Nephron (organoid): ENCODE results near the gene NR5A1.

Experiments used
- H3K27ac Mint-ChIP-seq, 3 experiments: 2 replicates each; pipeline ENCODE4 v1.8.0; 2020; ENCODE audit warnings: mixed read lengths in 3 of 3, mild to moderate bottlenecking in 2 of 3, moderate library complexity in 1 of 3
- H3K27me3 Mint-ChIP-seq: 2 replicates; pipeline ENCODE4 v1.8.0; 2021; ENCODE audit warnings: low read depth, mild to moderate bottlenecking, moderate library complexity, mixed read lengths
- H3K36me3 Mint-ChIP-seq: 2 replicates; pipeline ENCODE4 v1.8.0; 2020; ENCODE audit warnings: low read depth, mixed read lengths
- H3K4me1 Mint-ChIP-seq: 2 replicates; pipeline ENCODE4 v1.8.0; 2020; ENCODE audit warnings: mixed read lengths
- H3K4me3 Mint-ChIP-seq, 3 experiments: 2 replicates each; pipeline ENCODE4 v1.8.0; 2020; ENCODE audit warnings: mild to moderate bottlenecking in 3 of 3, mixed read lengths in 3 of 3, moderate library complexity in 2 of 3
- H3K9me3 Mint-ChIP-seq: 2 replicates; pipeline ENCODE4 v1.8.0; 2020; ENCODE audit warnings: mixed read lengths
- CTCF ChIP-seq, 3 experiments: fragments of 200-600 bp; sonication (generic); IDR thresholded peaks; one replicate each; pipeline ENCODE4 v1.5.0; 2021; ENCODE audit warnings: antibody characterized with exemption in 3 of 3; ENCODE audit not compliant: unreplicated experiment in 3 of 3

NR5A1 gene

GRCh38 chr9:124469011-124469832, 38.0 kb downstream of the NR5A1 start:
- no peak overlapping the region for H3K27ac Mint-ChIP-seq
- TF ChIP-seq CTCF (IDR thresholded peaks at IDR 0.05; ENCODE audit: unreplicated experiment in 3 of 3), result no peak
- H3K9me3 Mint-ChIP-seq, result no peaks in the 10 kb centered on the region
- H3K4me3 Mint-ChIP-seq, result no peak overlapping the region
- H3K27me3 Mint-ChIP-seq, result peaks cover 37% of the 10 kb centered on the region
- H3K4me1 Mint-ChIP-seq, result no peaks in the 10 kb centered on the region
- no peaks in the 10 kb centered on the region for H3K36me3 Mint-ChIP-seq

DNA sequence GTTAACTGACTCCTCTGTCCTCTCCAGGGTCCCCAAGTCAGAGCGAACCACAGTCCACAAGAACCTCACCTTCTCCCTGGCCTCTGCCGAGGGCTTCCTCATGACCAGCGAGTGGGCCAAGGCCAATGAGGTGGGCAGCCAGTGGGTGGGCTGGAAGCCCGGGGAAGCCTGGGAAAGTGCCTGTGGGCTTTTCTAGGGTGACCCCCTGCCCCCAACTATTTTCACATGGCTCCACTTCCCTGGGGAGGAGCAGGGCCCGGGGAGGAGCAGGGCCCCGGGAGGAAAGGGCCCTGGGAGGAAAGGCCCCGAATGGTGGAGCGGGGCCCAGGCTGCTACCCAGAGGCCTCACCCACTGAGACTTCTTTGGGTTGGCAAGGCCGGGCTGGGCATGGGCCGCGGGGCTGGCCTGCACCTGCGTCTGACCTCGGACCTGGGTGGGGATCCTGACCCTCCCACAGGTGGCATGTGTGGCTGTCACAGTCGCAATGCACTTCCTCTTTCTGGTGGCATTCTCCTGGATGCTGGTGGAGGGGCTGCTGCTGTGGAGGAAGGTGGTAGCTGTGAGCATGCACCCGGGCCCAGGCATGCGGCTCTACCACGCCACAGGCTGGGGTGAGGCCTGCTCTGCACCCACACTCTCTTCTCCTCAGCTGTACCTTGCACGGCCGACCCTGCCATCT, 39.0 kb downstream of the NR5A1 start:
- Mint-ChIP-seq H3K4me3 (no peak overlapping the region), H3K27ac (no peak overlapping the region), H3K9me3 (no peaks in the 10 kb centered on the region), H3K36me3 (no peaks in the 10 kb centered on the region), H3K4me1 (no peaks in the 10 kb centered on the region), H3K27me3 (peaks cover 33% of the 10 kb centered on the region)
- no peak for TF ChIP-seq CTCF (IDR thresholded peaks at IDR 0.05; ENCODE audit: unreplicated experiment in 3 of 3)

DNA sequence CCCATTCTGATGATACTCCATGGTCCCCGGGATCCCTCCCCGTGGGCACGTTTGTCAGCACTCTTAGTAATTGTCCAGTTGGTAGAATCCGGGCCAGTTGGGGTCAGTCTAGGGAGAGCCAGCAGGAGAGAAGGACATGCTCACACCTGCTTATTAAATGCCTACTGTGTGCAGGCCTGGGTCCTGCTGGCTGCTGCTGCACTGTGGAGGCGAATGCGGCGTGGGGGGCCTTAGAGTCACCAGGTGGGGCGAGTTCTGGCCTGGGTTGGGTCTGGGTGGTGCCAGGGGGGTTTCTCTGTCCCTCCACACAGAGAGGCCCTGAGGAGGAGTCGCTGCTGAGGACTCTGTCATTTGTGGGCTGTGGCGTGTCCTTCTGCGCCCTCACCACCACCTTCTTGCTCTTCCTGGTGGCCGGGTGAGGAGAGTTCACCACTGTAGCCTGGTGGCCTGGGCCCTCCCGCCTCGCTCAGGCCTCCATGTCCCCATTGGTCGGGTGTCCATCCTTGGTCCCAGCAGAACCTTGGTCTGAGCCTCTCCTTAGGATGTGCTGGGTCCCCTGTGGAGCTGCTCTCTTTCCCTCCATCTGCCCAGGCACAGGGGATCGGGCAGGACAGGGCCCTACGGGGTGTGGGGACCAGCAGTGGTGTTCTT, 39.7 kb downstream of the NR5A1 start:
- Mint-ChIP-seq H3K27ac (no peak overlapping the region), H3K27me3 (peaks cover 31% of the 10 kb centered on the region), H3K9me3 (peaks cover 2% of the 10 kb centered on the region), H3K4me1 (no peaks in the 10 kb centered on the region), H3K36me3 (no peaks in the 10 kb centered on the region), H3K4me3 (no peak overlapping the region)
- no peak for TF ChIP-seq CTCF (IDR thresholded peaks at IDR 0.05; ENCODE audit: unreplicated experiment in 3 of 3)

DNA sequence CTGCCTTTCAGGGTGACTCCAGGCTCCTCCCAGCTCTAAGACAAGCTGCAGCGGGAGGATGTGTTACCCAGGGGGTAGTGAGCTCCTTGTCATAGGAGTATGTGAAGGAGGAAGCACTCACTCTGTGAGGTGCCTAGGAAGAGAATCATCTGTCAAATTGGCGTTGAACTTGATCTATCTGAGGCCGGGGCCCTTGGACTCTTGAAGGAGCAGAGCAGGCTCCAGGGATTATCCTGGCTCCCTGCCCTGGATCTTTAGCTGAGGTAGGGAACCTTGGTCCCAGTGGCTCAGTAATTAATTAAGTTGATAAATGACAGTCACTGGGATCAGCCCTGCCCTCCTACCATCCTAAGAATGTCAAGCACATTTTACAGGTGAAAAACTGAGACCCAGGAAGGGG, 41.5 kb downstream of the NR5A1 start:
- Mint-ChIP-seq H3K9me3 (peaks cover 2% of the 10 kb centered on the region), H3K4me1 (no peaks in the 10 kb centered on the region), H3K36me3 (no peaks in the 10 kb centered on the region), H3K27me3 (peaks cover 25% of the 10 kb centered on the region), H3K4me3 (no peak overlapping the region), H3K27ac (no peak overlapping the region)
- no peak for TF ChIP-seq CTCF (IDR thresholded peaks at IDR 0.05; ENCODE audit: unreplicated experiment in 3 of 3)

- H3K27me3 Mint-ChIP-seq, result peaks cover 34% of the 10 kb centered on the region
- no peaks in the 10 kb centered on the region for H3K4me1 Mint-ChIP-seq
- peaks cover 2% of the 10 kb centered on the region for H3K9me3 Mint-ChIP-seq
- no peak overlapping the region for H3K27ac Mint-ChIP-seq
- no peak for TF ChIP-seq CTCF (IDR thresholded peaks at IDR 0.05; ENCODE audit: unreplicated experiment in 3 of 3)
- no peaks in the 10 kb centered on the region for H3K36me3 Mint-ChIP-seq
- no peak overlapping the region for H3K4me3 Mint-ChIP-seq
Measured at GRCh38 chr9:124462739-124463138, 44.5 kb downstream of the NR5A1 start.
